NCI-H446 (cell line): Measurements from ENCODE around the gene DCTN2.
"Not testable (repeated sequence)": the region's sequence is repeated elsewhere in the genome, so short reads cannot be mapped to it uniquely, and the experiment has no call there.

Experiments
- DNase-seq, 2 experiments: peaks; one replicate each; lab custom pipeline; 2025; lab: John Stamatoyannopoulos, UW

DCTN2 gene

DNA sequence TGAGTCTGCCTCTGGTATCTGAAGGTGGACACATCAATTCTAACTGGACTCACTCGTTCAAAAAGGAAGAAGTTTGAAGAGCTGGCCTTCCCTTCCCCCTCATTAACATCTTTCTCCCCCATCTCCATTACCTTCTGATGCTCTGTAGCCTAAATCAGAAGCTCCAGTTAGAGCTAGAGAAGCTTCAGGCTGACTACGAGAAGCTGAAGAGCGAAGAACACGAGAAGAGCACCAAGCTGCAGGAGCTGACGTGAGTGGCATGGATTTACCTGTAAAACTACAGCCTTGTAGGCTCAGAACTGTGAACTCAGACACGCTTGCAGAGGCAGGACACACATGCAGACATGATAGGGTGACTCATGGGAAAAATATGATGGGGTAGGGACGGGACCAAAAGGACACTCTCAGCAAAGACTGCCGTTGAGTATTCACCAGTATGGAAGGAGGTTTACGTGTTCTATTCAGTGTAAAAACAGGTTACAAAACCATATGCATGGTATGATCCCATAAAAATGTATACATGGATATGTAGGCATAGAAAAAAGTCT is 29.7 kb upstream of the DCTN2 start:
- no peak for DNase-seq

DNA sequence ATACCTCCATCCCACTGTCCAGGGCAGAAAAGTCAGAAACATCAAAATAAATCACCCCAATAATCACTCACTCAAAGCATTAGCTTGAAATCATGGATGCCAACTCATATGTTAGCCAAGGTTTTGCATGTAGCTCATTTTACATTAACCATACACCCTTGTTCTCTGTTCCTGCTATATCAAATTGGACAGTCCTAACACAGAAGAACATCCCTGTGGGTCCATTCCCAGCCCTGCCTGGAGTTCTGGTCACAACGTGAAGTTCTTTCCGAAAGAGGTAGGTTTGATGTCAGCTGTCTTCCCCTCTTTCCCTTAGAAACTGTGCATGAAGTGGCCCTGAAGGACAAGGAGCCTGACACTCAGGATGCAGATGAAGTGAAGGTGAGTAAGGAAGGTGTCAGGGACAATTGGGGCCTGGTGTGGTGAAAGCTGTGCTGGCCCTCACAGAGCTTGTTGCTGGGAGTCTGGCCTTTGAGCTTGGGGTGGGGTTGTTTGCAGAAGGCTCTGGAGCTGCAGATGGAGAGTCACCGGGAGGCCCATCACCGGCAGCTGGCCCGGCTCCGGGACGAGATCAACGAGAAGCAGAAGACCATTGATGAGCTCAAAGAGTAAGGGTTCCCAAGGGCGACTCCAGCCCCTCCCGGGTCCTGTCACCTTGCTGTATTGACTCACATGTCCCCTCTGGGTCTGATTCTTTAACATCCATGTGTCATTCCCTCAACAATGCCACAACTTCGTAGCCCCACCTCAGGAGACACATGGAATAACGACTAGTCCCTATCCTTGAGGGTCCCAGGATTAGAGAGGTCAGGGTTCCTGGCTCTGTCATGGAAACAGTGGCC is 29.0 kb upstream of the DCTN2 start:
- no peak for DNase-seq

DNA sequence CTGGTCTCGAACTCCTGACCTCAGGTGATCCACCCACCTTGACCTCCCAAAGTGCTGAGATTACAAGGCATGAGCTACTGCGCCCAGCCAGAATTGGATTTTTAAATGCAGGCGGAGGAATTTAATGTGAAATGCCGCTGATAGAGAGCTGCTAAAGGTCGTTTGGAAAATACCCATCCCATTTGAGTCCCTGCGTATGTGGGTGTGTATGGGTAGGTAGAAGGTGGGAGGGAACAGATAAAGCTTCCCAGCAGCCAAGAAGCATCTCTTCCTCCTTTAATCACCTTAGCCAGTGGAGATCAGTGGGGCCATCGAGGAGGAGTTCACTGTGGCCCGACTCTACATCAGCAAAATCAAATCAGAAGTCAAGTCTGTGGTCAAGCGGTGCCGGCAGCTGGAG is 27.8 kb upstream of the DCTN2 start:
- no peak for DNase-seq

DNA sequence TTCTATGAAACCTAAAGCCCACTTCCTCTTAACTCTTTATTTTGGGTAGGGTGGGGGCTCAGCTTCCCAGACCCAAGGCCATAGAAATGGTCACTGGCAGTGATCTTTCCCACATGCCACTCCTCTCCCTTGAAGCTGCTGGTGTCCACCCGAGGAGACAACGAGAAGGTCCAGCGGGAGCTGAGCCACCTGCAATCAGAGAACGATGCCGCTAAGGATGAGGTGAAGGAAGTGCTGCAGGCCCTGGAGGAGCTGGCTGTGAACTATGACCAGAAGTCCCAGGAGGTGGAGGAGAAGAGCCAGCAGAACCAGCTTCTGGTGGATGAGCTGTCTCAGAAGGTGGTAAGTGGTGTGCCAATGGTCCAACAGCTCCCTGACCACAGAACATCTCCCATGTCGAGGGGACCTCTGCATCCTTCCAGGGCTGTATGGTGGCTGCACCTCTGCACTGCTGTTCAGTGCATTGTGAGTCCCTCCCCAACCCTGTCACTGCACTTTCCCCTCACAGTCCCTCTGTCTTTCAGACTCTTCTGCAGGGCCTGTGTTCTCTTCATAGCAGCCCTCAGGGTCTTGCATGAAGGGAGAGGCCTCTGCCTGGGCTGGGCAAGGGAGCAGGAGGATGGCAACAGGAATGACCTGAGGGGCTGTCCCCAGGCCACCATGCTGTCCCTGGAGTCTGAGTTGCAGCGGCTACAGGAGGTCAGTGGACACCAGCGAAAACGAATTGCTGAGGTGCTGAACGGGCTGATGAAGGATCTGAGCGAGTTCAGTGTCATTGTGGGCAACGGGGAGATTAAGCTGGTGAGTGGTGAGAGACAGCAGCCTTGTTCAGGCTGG is 25.2 kb upstream of the DCTN2 start:
- DNase-seq = no peak

DNA sequence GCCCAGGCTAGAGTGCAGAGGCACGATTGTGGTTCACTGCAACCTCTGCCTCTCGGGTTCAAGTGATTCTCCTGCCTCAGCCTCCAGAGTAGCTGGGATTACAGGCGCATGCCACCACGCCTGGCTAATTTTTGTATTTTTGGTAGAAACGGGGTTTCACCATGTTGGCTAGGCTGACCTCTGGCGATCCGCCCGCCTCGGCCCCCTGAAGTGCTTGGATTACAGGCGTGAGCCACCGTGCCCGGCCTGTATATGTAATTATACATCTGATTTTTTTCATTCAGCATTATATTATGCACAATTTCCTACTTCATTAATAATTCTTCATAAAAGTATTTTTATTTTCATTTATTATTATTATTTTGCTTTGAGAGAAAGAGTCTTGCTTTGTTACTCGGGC is 23.4 kb upstream of the DCTN2 start:
- not testable (repeated sequence) for DNase-seq

DNA sequence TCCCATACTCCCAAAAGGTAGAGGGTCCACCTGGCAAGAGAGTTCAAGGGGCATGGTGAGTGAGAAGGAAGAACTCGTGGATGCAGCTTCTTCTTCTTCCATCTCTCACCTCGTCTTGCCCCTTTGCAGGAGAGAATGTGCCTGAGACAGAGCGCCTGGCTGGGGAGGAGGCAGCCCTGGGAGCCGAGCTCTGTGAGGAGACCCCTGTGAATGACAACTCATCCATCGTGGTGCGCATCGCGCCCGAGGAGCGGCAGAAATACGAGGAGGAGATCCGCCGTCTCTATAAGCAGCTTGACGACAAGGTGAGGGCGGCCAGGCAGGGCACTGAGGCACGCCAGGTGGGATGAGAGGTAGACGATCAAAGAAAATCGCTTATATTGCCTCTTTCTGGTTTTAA is 22.9 kb upstream of the DCTN2 start:
- no peak for DNase-seq

DNA sequence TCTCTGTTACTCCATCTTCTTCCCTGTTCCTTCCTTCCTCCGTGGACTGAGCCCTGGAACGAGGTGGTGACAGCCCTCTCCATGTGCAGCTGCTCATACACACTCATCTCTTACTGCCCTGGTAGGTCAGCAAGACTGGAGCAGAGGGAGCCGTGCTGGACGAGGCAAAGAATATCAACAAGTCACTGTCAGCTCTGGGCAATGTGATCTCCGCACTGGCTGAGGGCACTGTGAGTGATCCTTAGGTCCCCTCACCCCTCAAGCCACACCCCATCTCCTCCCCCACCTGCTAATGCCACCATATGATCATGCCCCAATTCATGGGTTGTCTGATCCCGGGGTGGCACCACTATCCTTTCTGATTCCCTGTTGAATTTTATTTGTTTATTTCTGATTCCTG is 21.8 kb upstream of the DCTN2 start:
- DNase-seq = no peak

DNA sequence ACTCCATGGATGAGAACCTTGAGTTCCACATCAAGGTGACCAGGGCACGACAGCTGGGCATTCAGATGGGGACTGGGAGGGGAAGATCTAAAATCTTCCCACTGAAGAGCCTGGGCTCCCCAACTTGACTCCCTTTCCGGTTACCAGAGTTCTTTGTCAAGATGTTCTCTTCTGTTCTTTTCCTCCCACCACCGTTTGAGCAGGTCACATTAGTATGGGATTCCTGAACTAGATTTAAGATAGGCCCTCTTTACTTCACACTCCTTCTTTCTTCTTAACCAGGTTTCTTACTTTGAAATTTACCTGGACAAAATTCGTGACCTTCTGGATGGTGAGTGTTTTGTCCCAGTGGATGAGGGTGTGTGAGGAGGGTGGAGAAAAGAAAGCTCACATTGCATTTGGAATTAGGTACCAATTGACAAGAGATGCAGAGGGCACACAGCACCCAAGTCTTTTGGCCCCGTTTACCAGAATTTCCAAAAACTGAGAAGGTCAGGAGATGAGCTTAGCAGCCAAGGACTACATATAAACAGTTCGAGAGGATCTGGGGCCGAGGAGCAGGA is 17.3 kb upstream of the DCTN2 start:
- DNase-seq = no peak

DNA sequence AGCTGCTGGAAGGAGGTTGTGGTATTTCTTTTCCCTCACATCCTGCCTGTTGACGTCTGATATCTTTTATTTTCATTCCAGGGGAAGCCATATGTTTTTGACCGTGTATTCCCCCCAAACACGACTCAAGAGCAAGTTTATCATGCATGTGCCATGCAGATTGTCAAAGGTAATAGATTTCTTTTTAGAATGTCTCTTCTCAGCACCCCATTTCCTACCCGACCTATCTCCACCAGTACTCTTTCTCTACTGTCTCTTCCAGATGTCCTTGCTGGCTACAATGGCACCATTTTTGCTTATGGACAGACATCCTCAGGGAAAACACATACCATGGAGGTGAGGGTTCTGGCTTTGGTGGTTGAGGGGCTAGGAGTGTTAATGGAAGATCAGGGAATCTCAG is 16.4 kb upstream of the DCTN2 start:
- no peak for DNase-seq

DNA sequence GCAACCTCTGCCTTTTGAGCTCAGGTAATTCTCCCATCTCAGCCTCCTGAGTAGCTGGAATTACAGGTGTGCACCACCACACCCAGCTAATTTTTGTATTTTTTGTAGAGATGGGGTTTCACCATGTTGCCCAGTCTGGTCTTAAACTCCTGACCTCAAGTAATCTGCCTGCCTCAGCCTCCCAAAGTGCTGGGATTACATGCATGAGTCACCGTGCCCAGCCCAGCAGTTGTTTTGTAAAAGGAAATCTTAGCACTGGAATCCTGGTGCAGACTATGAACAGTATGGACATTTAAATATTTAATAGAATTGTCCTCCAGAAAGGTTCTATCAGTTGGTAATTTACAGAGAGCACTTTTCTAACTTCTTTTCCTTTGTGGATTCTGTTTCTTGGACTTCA is 14.1 kb upstream of the DCTN2 start:
- not testable (repeated sequence) for DNase-seq

DNA sequence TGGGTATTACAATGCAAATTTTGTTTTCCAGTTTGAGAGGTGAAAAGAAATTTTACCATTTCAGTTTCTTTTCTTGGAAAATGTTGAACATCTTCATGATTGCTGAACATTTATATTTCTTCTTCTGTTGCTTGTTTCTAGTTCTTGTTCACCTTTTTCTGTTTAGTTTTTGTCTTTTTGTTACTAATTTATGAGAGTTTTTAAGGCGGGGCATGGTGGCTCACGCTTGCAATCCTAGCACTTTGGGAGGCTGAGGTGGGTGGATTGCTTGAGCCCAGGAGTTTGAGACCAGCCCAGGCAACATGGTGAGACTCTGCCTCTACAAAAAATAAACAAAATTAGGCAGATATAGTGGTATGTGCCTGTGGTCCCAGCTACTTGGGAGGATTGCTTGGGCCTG is 13.5 kb upstream of the DCTN2 start:
- DNase-seq = no peak

DNA sequence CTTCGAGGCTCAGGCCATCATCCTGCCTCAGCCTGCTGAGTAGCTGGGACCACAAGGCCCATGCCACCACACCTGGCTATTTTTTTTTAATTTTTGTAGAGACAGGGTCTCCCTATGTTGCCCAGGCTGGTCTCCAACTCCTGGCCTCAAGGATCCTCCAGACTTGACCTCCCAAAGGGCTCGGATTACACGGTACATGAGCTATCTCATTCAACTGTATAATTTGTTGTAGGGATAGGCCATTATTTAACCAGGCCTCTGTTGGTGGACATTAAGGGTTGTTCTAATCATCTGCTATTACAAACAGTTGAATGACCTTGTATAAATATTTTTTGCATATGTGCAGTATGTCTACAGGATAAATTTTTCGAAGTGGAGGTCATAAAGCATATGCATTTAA is 11.9 kb upstream of the DCTN2 start:
- DNase-seq = no peak

DNA sequence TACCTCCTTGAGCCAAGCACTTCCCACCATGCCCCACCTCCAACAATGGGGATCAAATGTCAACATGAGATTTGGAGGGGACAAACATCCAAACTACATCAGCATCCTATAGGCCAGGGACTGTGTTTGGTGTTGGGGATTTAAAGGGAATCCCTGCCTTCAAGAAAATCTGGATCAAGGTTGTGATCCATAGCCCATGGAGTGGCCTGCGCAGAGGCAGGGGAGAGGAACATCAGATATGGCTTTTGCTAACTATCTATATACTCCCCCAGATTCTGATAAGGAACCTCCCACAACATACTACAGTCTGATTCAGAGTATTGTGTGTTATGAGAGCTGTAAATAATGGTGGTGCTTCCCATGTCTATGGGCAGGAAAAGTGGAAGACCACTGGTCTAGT is 7.9 kb upstream of the DCTN2 start:
- DNase-seq = no peak

DNA sequence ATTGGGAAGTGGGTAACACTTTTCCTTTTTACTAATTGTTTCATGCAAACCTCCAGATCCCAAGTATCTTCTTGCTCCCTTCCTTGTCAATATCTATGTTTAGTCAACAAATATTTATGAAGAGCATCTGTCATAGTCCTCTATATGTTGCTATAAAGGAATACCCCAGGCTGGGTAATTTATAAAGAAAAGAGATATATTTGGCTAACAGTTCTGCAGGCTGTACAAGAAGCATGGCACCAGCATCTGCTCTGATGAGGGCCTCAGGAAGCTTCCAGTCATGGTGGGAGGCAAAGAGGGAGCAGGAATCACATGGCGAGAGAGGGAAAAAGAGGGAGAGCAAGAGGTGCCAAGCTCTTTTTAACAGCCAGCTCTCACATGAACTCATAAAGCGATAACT is 7.5 kb upstream of the DCTN2 start:
- DNase-seq = no peak

DNA sequence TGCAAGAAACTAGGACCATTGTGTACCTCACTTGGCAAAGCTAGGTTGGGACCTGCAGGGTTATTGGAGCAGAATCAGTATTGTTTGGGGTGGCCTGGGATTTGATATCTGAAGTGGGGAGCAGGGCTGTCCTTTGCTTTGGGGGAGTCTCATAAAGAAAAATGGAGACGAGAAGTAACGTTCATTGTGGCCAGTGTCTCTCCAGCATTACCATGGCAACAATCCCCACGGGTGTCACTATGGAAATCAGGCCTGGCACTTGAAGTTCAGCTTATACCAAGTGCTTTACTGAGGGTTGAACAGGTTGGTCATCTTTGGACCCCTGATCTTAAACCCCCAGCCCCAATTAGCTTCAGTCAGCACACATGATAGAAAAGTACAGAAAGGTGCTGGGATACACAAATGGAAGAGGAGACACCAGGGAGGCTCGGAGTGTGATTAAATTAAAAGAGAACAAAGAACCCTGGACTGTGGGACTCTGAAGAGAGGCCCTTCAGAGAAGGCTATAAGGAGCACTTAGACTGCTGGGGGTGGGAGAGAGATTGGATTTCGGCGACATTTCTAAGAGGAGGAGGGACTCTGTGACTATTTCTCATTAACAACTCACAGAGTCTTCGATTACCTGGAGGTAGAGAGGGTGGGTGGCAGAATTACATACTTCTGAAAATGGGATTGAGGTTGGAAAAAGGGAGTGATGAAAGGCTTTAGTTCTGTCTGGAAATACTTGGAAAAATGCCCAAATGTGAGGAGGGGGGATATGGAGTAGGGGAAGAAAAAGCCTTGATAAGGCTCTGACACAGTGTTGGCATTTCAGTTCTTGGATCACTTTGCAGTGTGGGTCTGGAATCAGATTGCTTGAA is 6.6 kb upstream of the DCTN2 start:
- DNase-seq = no peak

DNA sequence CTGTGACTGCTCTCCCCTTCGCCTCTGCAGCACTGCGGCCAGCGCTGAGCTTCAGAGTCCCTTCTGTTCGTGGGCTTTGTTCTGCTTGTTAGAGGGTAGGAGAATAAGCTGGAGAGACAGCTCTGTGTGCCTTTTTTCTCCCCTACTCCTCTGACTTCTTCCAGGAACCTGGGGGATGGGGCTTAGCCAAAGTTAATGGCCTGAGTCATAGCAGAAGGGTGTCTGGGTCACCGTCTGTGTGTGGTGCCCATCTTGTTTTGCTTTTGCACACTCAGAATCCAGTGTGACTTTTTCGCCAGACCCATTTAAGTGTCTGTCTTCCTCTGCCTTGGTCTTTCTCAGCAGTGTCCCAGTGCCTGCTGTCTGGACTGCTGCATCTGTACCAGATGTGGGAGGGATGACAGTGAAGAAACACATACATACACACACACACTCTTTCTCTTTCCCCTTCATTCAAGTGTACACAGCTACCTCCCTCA is 5.9 kb upstream of the DCTN2 start:
- no peak for DNase-seq

DNA sequence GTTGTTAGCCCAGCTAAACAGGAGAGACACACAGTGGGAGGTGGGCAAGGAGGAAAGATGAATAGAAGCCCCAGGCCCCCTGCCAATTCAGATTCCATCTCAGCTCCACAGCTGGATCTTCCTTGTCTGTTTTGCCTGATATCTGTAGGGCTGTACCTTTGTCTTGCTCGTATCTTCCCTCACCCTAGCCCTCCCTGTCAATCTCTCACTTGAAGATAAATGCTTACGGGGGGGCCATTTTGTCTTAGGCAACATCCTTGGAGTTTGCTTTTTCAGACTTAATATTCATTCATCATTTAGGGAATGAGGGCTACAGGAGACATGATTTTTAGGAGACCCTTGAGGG is 5.3 kb upstream of the DCTN2 start:
- no peak for DNase-seq

DNA sequence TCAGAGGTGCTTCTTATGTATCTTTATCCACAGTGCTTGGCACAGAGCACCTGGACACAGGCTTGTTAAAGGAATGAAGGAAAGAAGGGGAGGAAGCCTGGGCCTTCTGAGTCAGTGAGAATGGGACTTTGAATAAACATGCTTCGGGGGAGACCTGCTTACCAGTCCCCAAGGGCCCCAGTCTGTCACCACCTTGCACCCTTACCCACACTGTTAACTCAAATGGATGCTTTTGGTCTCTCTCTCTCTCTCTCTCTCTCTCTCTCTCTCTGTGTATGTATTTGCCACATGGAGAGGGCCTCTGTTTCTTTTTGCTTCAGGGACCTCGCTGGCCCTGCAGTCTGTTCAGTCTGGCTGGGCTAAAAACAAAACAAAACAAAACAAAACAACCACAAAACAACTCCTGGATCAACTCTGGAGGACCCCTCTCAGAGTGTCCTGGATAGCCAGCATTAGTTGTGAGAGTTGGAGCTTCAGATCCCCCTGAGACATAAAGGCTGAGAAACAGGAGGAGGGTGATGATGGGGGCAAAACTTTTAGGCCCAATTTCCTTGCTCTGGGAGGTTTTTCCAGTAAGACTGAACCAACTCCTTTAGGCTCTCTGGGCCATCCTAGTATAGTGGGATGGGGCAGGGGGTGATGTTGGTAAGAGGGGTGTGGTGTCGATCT is 4.8 kb upstream of the DCTN2 start:
- DNase-seq = no peak

DNA sequence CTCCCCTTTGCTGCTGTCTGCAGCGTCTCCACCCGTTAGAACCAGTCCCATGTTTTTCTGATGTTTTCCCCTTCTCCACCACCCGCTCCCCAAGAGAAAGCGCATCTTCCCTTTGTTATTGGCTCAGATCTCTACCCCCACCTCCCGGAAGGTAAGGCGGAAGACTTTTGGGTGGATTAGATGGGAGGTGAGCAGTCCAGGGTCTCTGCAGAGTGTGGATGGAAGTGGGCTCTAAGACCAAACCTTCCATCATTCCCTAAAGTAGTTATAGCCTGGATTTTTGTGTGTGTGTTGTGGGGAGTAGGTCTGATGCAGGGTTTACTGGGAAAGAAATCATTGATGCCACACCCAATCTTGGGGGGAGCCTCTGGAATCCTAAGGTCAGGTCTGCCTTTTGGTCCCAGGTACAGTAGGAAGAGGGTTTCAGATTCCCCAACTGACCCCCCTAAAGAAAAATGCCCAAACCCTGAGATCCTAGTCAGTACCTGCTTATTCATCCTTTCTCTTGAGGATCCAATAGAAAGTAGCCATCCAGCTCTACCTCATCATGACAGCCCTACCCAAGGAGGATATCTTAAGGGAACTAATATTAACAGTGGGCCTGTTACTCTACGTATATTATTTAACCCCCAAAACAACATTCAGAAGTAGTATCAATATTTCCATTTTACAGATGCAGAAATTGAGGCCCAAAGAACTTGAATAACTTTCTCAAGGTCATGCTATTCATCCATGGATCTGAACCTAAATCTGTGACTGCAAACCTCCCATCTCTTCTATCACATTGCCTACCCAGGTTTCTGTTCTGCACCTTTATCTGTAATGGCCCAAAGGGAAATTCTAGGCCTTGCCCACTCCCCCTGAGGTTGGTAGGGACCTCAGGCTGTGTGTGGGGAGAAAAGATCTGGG is 3.9 kb upstream of the DCTN2 start:
- DNase-seq = no peak
